K562 (cell line): ENCODE measurements around the gene CCDC88C. TPM values are rescaled to one million over a fixed set of nuclear protein-coding genes. Genes with fewer than 3 reads are reported as not detected.
"Not testable (repeated sequence)": the region's sequence is repeated elsewhere in the genome, so short reads cannot be mapped to it uniquely, and the experiment has no call there.

Experiments used
- ATAC-seq: fragments of 200-7000 bp; cut with Tn5 transposase; 3 replicates; pipeline ENCODE4 v1.9.1; 2020; ENCODE audit warnings: moderate library complexity
- BruUV-seq: library from RNA; stranded (reverse); fragments of 400-500 nt; replicated peaks from 2 replicates; lab custom pipeline; 2021; lab: Mats Ljungman, UMichigan
- CTCF ChIA-PET: fragments of 300-600 bp; formaldehyde crosslinking; extraction: SDS; loops from one replicate; lab custom pipeline; 2021; ENCODE audit warnings: low intra/inter-chr PET ratio; lab: Yijun Ruan, JAX
- POLR2A ChIA-PET: fragments of 300-600, 350-650 bp; sonication (Branson Sonifier 250); formaldehyde crosslinking; extraction: SDS; loops from one replicate; lab custom pipeline; 2021; ENCODE audit warnings: antibody characterized with exemption, inconsistent platforms; lab: Yijun Ruan, JAX
- DNase-seq, 4 experiments: peaks; one replicate each; pipeline versions ENCODE4 v3.0.0 to v3.0.0-alpha.2; 2011 to 2018; ENCODE audit warnings: low spot score in 3 of 4, mixed read lengths in 3 of 4; ENCODE audit errors: extremely low read depth in 1 of 4
- FAIRE-seq: peaks from 2 replicates; lab custom pipeline; 2011; peaks lifted over from hg19 to GRCh38; lab: Jason Lieb, UNC
- H2AFZ ChIP-seq: 2 replicates; pipeline ENCODE4 v1.6.0; 2011; ENCODE audit warnings: low read depth, low read length, control low read depth, inconsistent platforms
- H3K27ac ChIP-seq: fragments of 200-600 bp; 3 replicates; pipeline ENCODE4 v1.8.0; 2011; ENCODE audit warnings: low read depth, mild to moderate bottlenecking, control low read depth, inconsistent platforms, low read length, moderate library complexity, mixed read lengths; ENCODE audit errors: extremely low read depth
- H3K27me3 ChIP-seq, 2 experiments: fragments of 300-600 bp in 1 of 2; 2 replicates in 1 of 2; 3 replicates in 1 of 2; pipeline versions ENCODE4 v1.6.0 to v1.8.0; 2011; ENCODE audit warnings: inconsistent platforms in 2 of 2, low read length in 2 of 2, mild to moderate bottlenecking in 1 of 2, mixed read lengths in 1 of 2, moderate library complexity in 1 of 2; ENCODE audit not compliant: control insufficient read depth in 2 of 2, insufficient read depth in 2 of 2
- H3K36me3 ChIP-seq: fragments of 300-600 bp; 3 replicates; pipeline ENCODE4 v1.8.0; 2011; ENCODE audit warnings: mild to moderate bottlenecking, low read length, inconsistent platforms; ENCODE audit not compliant: control insufficient read depth, insufficient read depth
- H3K4me1 ChIP-seq, 2 experiments: fragments of 200-600 bp in 1 of 2; replicated peaks in 1 of 2; 2 replicates in 1 of 2; 3 replicates in 1 of 2; pipeline versions ENCODE4 v1.5.1 to v1.8.0; 2011; ENCODE audit warnings: inconsistent platforms in 2 of 2, low read length in 2 of 2, mild to moderate bottlenecking in 1 of 2, mixed read lengths in 1 of 2, moderate library complexity in 1 of 2; ENCODE audit not compliant: control insufficient read depth in 2 of 2, insufficient read depth in 2 of 2
- H3K4me2 ChIP-seq: 2 replicates; pipeline ENCODE4 v1.6.1; 2011; ENCODE audit warnings: low read length, control low read depth, inconsistent platforms, mixed read lengths; ENCODE audit not compliant: insufficient read depth
- H3K4me3 ChIP-seq: fragments of 200-600 bp; sonication (generic), shearing (Covaris generic); 2 replicates; pipeline ENCODE4 v1.5.1; 2016; ENCODE audit warnings: control low read depth, inconsistent platforms
- H3K79me2 ChIP-seq: fragments of 200-600 bp; 3 replicates; pipeline ENCODE4 v1.8.0; 2011; ENCODE audit warnings: low read length, inconsistent platforms; ENCODE audit not compliant: control insufficient read depth, insufficient read depth
- H3K9ac ChIP-seq, 2 experiments: 2 replicates each; pipeline versions ENCODE4 v1.6.0 to v1.6.1; 2011; ENCODE audit warnings: low read depth in 2 of 2, low read length in 2 of 2, control low read depth in 1 of 2, inconsistent platforms in 1 of 2, mild to moderate bottlenecking in 1 of 2, mixed read lengths in 1 of 2; ENCODE audit not compliant: insufficient read depth in 1 of 2
- H3K9me1 ChIP-seq: one replicate; pipeline ENCODE4 v1.6.0; 2011; ENCODE audit warnings: inconsistent platforms, mild to moderate bottlenecking, low read length, moderate library complexity; ENCODE audit not compliant: control insufficient read depth, insufficient read depth
- H3K9me3 ChIP-seq: replicated peaks from 2 replicates; pipeline ENCODE4 v1.5.1; 2011; ENCODE audit warnings: low read depth, low read length, inconsistent platforms; ENCODE audit not compliant: control insufficient read depth, insufficient read depth
- H4K20me1 ChIP-seq: replicated peaks from 2 replicates; pipeline ENCODE4 v1.6.1; 2011; ENCODE audit warnings: low read length, inconsistent platforms, mixed read lengths; ENCODE audit not compliant: control insufficient read depth, insufficient read depth
- CREB3 ChIP-seq: fragments of 450-650 bp; conservative IDR thresholded peaks from 2 replicates; pipeline ENCODE4 v1.6.1; 2016; ENCODE audit warnings: missing genetic modification characterization, low read depth, mild to moderate bottlenecking, missing compliant biosample characterization, moderate library complexity
- SPI1 ChIP-seq: IDR thresholded peaks from 2 replicates; pipeline ENCODE4 v1.6.1; 2011; ENCODE audit warnings: low read depth, low read length, control low read depth, borderline replicate concordance
- ZNF253 ChIP-seq: fragments of 250-450 bp; sonication (Bioruptor Pico); conservative IDR thresholded peaks from 2 replicates; pipeline ENCODE4 v1.6.1; 2021; ENCODE audit warnings: mild to moderate bottlenecking
- WGBS: fragments of 100-300 bp; shearing (Covaris generic); methylation state at CpG from one replicate; pipeline ENCODE4 v1.1.6; 2016; ENCODE audit warnings: low coverage, mixed read lengths; ENCODE audit not compliant: insufficient coverage; ENCODE audit errors: missing lambda C conversion rate; 5-methylcytosine and 5-hydroxymethylcytosine counted together
- in situ Hi-C: fragments of 300-500 bp; cut with MboI; formaldehyde crosslinking; loops from 4 replicates; pipeline ENCODE4 v1.15.0; 2018; ENCODE audit warnings: inconsistent platforms, mixed read lengths
- intact Hi-C: fragments of 100-400 bp; cut with micrococcal nuclease; formaldehyde crosslinking; loops from 2 replicates; pipeline ENCODE4 v1.14.2; 2022
- polyA plus RNA-seq, 8 experiments: library from polyadenylated mRNA; depleted of rRNA in 4 of 8; stranded (reverse) in 5 of 8; unstranded in 3 of 8; fragments of >200 nt; fragmentation: Nextera tagmentation in 2 of 8; fragmentation: Illumina TruSeq in 1 of 8; extraction: Ambion mirVana in 2 of 8; extraction: Trizol in 1 of 8; gene quantifications; 2 replicates each; pipeline versions ENCODE4 v1.2.1 to v1.2.3, GENCODE V29; 2011 to 2014; ENCODE audit warnings: inconsistent platforms in 1 of 8, missing spikeins in 1 of 8
- total RNA-seq, 7 experiments: library from RNA; depleted of rRNA in 6 of 7; stranded (reverse); fragments of >200 nt in 6 of 7; fragmentation: Illumina TruSeq in 2 of 7; extraction: Trizol in 2 of 7; gene quantifications; 2 replicates each; pipeline versions ENCODE4 v1.2.1 to v1.2.3, GENCODE V29; 2011 to 2021; ENCODE audit warnings: low replicate concordance in 1 of 7

The CCDC88C gene
- total and polyA plus RNA-seq, 9 of the 15 experiments (the other 6 are each of a cell fraction or from before 2014, with no cell fraction given) = 0.62 to 22.5 (median 10.7) TPM

- no peak for TF ChIP-seq ZNF253 (CRISPR knock-in tag)
- peak; percentile 49; the same call in 1 of the 2 replicates for TF ChIP-seq SPI1
- intact Hi-C loops = loop anchor here (10.0 kb wide), 1 partner anchor 236 kb away; no protein-coding TSS in a partner anchor
- H4K20me1 ChIP-seq = no peaks in the 10 kb centered on the region
- H3K27ac ChIP-seq = no peak overlapping the region
- BruUV-seq = no TSS peak
- H2AFZ ChIP-seq = no peak overlapping the region
- in situ Hi-C loops = no loop called here
- H3K4me1 ChIP-seq = peaks cover 5% of the 10 kb centered on the region in 2 experiments; a peak in 4 of 5 replicates
- H3K36me3 ChIP-seq = peaks cover 52% of the 10 kb centered on the region; the same call in 2 of the 3 replicates
- no peak overlapping the region for H3K9ac ChIP-seq
- ChIA-PET POLR2A (no interaction called here), CTCF (no interaction called here)
- H3K9me1 ChIP-seq = no peaks in the 10 kb centered on the region
- ATAC-seq (no peak), FAIRE-seq (no peak), DNase-seq (no peak)
- no peaks in the 10 kb centered on the region for H3K27me3 ChIP-seq
- no peak overlapping the region for H3K4me3 ChIP-seq
- H3K4me2 ChIP-seq = no peak overlapping the region
- 47% methylated on average over 11 of the region's 12 CpGs for WGBS
- no peaks in the 10 kb centered on the region for H3K9me3 ChIP-seq
- H3K79me2 ChIP-seq = peaks cover 60% of the 10 kb centered on the region
Observed at GRCh38 chr14:91410771-91411536, 6.7 kb downstream of the CCDC88C start.

- ATAC-seq (no peak), DNase-seq (no peak), FAIRE-seq (no peak)
- H3K27me3 ChIP-seq = no peaks in the 10 kb centered on the region
- intact Hi-C loops = loop anchor here (10.0 kb wide), 1 partner anchor 235 kb away; no protein-coding TSS in a partner anchor
- no peaks in the 10 kb centered on the region for H3K9me1 ChIP-seq
- TF ChIP-seq CREB3 (tag) = no peak
- H3K27ac ChIP-seq = no peak overlapping the region
- CTCF ChIA-PET = no interaction called here
- H4K20me1 ChIP-seq = no peaks in the 10 kb centered on the region
- H3K36me3 ChIP-seq = peaks cover 48% of the 10 kb centered on the region; the same call in 2 of the 3 replicates
- H3K9me3 ChIP-seq = no peaks in the 10 kb centered on the region
- in situ Hi-C loops = no loop called here
- peaks cover 58% of the 10 kb centered on the region for H3K79me2 ChIP-seq
- H3K4me1 ChIP-seq = peaks cover 2 to 5% of the 10 kb centered on the region in 2 experiments; a peak in 3 of 5 replicates
- no peak overlapping the region for H3K4me2 ChIP-seq
- POLR2A ChIA-PET = no interaction called here
- 73% methylated on average over 8 of the region's 8 CpGs for WGBS
- H3K9ac ChIP-seq = no peak overlapping the region
- no TSS peak for BruUV-seq
- H3K4me3 ChIP-seq = no peak overlapping the region
- H2AFZ ChIP-seq = no peak overlapping the region
Observed at GRCh38 chr14:91409928-91410718, 7.5 kb downstream of the CCDC88C start.

- in situ Hi-C loops, BruUV-seq, H3K9ac ChIP-seq, H3K27me3 ChIP-seq, H3K4me2 ChIP-seq, H3K27ac ChIP-seq, CTCF ChIA-PET, H3K9me3 ChIP-seq, H3K4me3 ChIP-seq, intact Hi-C loops, H2AFZ ChIP-seq, DNase-seq, ATAC-seq, H4K20me1 ChIP-seq, H3K4me1 ChIP-seq, H3K9me1 ChIP-seq, FAIRE-seq, POLR2A ChIA-PET: not testable (repeated sequence)
- H3K79me2 ChIP-seq = peaks cover 55% of the 10 kb centered on the region
- peaks cover 39% of the 10 kb centered on the region; the same call in 2 of the 3 replicates for H3K36me3 ChIP-seq
- WGBS = 89% methylated on average over 6 of the region's 6 CpGs
Observed at GRCh38 chr14:91409240-91409639, 8.4 kb downstream of the CCDC88C start.
